Activated T-helper 9 cell treated with anti-CD3 and anti-CD28 coated beads, Interleukin-2, amount 50 U/mL, for 16 hours (primary cell): Measurements from ENCODE around the gene PRKAG1.

ENCODE experiments used
- DNase-seq: peaks from one replicate; pipeline ENCODE4 v3.0.0-alpha.2; 2020; ENCODE audit warnings: low read depth

The PRKAG1 gene

DNA sequence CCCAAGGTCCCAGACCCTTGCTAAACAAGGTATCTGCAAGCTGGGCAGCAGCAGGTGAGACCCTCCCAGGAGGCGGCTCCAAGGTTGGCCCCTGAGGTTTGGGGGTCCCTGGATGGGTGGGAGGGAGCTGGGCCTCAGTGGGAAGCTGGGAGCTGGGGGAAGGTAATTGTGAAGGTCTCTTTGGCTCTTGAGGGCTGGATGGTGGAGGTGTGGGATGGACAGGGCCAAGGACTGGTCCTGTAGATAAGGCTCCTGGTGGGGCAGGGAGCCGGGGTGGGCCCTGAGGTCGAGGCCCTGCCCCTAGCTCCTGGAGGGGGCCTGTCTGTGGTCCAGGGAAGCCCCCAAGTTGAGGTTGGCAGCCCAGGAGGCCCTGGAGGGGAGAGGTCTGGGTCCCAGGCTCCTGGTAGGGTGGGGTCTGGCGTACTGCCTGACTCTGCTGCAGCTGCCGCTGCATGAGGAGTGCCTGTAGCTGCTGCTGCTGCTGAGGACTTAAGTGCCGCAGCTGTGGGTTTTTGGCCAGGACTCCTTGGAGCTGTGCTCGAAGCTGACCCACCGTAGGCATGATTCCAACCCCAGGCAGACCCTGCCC is 13.1 kb upstream of the PRKAG1 start:
- DNase-seq: no peak

DNA sequence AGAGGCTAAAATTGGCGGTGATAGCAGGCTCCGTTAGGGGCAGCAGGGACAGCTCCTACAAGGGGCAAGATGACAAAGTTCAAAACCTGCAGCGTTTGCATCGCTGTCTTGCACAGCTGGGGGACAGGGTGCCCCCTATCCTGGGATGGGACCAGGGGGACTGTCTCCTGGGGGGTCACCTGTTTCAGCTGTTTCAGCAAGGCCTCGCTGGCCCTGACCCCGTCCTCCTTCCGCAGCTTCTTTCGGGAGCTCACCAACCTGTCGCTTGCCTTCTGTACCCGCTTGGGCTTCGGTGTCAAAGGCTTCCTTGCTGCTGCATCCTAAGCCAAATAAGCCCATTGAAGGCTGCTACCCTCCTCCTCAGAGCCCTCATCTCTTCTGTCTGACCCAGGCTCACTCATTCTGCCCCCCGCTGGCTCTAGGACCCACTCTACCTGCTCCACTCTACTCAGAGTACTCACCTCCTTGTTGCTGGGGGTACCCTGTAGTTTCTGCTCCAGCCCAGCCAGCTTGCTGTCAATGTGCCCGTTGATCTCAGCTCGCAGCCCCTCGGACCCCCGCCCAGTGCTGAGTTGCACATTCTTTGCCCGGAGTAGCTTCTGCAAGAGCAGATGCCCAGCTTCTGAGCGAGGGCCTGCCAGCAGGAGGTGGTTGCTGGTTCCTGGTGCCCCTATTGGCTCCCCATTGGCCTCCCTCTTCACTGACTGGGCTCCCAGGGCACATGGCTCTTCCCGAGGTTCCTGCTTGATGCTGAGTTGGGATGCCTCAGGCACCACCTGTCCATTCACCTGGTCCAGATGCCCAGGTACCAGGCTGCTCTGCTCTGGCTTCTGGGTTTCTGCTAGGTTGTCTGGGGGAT is 12.4 kb upstream of the PRKAG1 start:
- DNase-seq: no peak

DNA sequence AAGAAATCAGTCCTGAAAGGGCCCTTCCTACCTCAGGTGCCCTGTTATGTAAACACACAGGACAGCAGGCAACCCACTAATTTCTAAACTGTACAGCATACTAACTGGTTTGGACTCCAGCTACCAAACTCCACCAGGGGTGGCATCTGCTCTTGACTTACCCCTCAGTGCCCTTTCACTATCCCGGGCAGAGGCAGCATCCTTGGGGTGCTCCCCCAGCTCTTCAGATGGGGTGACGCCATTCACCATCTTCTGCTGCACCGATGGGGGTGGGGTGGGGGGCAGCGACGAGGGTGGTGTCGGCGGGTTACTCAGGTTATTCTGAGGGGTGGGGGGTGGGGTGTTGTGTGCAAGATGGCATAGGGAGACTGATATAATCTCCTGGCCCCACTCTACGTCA is 11.5 kb upstream of the PRKAG1 start:
- no peak for DNase-seq

DNA sequence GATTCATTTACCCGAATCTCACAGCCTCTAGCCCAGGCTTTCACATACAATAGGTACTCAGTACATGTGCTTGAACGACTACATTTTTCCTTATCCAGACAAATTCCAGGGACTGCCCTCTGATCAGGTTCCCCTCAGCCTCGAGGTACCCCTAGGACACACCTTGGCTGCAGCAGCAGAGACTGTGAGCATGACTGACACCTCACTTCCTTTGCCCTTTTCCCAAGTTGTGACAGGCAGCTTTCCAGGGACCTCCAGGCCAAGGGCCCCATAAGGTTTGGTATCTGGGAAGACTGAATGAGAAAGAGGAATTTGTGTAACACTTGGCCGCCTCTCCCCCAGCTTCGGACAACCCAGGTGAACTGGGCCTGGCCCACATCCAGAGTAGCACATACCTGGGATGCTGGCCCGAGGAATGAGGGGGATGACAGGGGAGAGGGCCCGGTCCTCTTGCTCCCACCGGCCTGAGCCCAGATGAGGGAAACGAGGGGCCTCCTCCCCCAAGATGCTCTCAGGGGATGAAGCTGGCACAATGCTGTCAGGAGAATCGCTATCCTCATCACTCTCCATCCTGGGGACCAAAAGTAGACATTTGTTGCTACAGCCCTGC is 10.2 kb upstream of the PRKAG1 start:
- DNase-seq: no peak

DNA sequence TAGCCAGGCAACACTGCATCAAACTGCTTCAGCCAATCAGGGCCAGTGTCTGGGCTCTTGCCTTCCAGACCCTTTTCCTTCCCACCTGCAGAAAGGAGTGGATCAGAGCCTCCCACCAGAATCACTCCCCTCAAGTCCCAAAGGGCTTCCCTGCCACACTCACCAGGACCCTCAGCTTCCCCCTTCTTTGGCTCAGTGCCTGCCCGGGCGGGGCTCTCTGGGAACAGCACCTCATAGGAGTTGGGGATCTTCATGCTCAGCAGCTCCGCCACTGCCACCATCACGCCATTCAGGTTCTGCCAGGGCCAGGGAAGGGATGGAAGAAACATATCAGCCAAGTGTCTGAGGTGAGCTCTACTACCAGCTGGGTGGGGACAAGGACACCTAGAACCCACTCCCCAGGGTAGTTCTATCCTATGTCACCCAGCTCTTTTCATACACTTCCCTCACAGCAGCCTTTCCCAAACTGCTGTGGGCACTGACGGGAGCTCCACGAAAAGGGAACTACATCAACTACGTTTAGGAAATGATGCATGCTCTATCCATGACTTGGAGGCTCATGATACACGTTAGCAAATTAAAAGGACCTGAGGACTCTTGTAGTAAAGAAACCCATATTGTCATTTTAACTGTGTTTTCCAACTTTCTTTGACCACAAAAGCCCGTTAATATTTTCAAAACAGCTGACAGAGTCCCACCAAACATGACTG is 9.4 kb upstream of the PRKAG1 start:
- DNase-seq: no peak

DNA sequence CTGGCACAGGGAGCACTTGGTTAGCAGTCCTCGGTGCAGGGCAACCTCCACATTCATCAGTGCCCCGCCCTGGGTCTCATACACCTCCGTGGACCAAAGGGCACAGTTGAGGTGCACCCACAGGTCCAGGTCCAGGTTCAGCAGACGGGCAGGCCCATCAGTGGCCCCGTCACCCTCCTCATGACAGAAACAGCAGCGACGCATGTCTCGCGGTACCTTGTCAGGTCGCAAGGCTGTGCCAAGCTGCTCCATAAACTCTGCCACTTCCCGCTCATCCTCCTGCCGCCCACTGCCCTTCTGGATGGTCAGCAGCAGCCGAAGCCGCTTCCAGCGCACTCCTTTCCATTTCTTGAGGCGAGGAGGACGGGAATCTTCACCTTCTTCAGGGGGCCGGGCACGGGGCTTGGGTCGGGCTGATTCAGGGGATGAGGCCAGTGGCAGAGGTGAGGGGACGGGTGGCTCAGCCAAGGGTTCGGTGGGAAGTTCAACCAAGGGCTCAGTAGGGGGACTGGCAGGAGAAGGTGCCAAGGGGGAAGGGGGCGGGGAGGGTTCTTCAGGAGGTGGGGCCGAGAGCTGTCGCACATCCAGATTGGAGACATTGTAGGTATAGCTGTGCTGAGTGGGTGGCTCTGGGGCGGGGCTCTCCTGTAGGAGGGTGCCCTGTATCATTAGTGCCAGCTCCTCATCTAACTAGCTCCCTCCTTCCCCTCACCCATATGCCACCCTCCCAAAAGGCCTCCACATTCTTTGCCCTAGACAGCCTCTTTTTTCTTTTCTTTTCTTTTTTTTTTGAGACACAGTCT is 8.3 kb upstream of the PRKAG1 start:
- DNase-seq: no peak

DNA sequence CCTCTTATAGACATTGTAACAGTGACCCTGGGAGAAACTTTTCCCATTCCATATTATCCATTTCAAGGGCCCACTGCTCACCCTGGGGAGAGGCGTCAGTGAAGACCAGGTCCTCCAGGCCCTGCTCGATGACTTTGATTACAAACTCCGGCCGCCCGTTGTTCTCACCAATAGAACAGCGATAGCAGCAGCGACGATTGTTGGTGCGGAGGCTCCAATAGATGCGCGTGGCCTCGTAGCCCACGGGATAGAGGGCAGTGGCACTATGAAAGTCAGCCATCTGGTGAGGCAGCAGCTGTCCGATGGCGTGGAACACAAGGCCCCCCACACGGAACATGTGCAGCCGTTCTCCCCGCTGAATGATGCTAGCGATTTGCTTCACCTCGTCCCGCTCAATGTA is 7.5 kb upstream of the PRKAG1 start:
- DNase-seq: no peak

DNA sequence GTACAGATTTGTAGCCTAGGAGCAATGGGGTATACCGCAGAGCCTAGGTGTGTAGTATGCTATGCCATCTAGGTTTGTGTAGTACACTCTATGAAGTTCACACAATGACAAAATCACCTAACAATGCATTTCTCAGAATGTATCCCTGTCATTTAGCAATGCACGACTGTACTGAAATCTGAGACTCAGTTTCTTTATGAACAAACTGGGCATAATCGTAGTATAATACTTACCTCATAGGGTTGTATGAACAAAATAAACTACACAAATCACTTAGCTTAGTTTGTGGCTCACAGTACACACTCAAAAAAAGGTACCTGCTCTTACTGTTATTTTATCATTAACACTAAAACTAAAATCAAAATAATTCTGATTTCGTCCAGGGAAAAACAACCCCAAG is 6.9 kb upstream of the PRKAG1 start:
- DNase-seq: no peak

DNA sequence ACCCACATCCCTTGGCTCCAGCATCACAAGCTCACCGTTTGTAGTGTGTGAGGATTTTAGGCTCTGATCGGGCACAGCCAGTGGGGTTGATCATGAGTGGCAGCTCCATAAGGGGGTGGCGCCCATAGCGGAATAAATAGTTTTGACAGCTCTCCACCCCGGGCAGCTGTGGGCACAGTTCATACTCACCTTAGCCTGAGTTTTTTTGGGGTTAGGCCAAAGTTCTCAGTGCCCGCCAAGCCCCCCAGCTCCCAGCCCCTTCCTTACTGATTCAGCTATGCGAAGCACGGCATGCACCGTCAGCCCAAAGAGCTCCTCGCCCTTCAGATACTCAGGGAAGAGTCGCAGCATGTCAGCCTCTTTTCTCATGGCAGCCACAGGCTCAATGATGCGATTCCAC is 6.0 kb upstream of the PRKAG1 start:
- DNase-seq: no peak

DNA sequence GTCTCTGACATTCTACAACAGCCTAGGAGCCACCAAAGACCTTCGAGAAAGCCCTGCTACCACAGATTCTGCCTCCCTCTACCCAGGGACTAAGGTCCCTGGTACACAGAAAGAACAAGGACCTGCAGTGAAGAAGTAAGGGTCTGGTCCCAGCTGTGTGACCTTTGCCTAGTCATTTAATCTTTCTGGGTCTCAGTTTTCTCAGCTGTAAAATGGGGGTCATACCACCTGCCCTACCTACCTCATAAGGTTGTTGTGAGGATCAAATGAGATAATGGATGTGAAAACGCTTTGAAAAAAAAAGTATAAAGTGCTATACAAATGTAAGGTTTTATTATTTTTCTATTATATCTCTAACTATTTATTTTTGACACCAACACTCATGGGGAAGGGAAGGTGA is 5.2 kb upstream of the PRKAG1 start:
- no peak for DNase-seq

DNA sequence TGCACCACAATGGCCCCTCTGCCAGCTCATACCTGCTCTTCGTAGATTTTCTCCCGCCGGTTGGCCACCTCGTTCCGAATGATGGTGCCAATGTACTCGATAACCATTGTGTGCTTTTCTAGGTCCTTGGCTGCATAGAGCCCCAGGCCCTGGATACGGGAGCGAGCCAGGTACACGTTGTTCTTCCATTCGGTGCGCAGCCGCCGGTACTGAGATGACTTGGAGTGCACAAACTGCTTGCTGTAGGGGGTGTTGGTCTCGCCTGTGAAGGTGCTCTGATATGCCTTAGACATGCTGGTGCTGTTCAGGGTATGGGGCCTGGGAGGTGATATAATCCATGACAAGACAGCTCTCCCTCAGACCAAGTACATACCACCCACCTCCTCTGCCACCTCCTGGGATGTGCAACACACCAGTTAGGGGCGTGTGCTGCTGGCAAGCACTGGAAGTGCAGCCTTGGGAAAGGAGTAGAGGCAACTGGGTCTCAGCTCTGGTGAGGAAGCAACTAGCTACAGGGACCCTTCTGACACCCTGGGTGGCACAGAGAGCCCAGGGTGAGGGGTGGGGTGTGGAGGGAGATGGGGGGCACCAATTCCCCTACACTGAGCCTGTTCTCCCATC is 4.1 kb upstream of the PRKAG1 start:
- no peak for DNase-seq

DNA sequence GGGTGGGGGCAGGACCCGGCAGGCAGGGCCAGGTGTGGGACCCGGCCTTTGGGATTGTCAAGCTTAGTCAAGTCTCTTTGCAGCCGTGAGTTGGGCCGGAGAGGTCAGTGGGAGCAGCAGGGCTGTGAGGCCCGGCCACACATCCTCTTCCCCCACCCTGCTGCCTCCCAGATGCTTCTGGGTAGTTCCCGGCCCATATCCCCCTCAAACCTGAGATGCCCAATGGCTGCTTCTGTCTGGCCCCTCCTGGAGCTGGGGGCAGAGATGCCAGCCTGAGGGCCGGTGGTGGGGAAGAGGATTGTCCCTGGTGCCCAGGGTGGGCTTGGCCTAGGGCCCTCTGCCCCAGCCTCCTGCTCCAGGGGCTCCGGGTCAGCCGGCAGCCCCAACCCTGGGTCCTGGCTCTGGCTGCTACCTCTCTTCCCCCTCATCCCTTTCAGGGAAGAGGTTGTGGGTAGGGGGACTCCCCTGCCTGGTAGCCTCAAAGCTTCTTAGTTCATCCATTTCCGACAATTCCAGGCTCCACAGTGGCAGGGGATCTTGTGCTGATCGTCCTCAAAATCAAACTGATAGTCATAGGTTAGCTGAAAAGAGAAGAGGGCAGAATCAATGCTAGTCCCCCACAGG is 2.8 kb upstream of the PRKAG1 start:
- no peak for DNase-seq

DNA sequence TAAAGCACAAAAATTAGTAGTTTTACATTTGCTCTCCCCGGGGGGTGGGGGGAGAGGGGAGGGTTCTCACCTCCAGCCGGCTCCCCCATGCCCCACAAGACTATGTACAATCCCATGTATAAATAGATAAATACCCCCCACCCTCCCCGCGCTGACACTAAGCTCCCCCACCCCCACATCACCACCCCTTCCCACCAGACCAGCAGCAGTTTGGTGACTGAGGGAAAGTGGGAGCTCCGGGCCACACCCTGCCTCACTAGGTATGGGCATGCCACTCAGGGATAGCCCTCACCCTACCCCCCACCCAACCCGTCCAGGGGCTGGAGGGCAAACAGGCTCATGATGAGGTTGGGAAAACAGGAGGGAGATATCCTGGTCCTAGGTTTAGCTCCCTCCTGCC is 1.9 kb upstream of the PRKAG1 start:
- no peak for DNase-seq

DNA sequence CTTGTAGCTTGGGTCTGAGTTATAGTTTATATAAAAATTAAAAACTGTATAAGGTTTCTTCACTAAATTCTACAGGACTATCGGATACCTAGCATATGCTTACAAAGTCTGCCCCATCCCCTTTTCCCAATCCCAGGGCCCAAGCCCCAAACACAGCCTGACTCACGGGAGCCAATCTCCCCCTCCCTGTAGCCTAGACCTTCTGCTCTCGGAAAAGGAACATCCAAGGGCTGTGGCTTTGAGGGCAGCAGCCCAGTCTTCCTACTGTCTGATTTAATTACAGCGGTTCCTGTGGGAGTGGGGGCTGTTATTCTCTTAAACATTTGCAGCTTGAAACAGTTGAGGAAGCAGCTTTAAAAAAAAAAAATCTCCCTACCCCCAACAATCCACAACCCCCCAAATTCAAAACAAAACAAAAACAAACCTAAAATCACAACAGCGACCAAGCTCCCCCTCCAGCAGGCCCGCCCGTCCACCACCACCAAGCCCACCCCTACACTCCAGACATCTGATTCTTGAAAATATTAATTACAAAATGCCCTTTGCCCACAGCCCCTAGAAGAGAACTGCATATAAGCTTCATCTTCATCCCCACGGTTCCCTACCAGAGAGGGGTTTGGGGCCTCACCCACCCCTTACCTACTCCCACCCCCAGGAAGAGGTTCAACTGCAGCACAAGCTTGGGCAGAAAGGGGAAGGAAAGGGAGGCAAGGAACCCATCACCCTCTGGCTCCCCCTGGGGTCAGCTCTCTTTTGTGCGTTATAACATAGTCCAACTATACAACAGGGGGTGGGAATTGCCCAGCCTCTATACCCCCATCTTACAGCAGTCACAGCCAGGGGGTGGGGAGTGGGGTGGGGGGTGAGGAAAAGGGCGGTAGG is 1.1 kb upstream of the PRKAG1 start:
- DNase-seq: no peak

DNA sequence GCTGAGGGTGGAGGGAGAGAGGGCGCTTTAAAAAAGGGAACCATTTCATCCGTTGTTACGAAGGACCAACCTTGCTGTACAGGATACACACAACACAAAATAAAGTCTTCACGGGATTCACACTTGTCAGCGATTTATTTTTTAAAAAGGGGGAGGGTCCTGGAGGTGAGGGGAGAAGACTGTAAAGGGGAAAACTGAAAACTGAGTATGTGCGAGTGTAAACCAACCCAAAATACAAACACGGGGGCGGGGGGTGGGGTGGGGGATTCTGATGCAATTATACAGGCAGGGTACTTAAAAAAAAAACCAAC is 499 bp upstream of the PRKAG1 start:
- DNase-seq: no peak

DNA sequence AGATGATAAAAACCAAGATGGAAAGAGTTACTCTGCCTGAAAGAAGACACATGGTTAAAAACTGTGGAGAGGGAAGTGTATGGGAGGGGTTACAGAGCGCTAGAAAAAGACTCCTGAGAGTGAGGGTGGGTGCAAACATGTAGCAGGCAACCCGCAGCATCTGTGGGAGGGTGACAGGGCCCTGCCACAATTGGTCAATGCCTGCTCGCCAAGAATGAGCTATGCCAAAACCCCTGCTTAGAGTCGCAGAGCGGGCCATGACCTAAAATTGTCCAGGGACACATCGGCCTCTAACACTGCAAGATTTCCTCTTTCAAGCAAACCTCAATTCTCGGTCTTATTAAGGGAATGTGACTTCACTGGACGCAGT is 700 bp downstream of the PRKAG1 start:
- DNase-seq: no peak

DNA sequence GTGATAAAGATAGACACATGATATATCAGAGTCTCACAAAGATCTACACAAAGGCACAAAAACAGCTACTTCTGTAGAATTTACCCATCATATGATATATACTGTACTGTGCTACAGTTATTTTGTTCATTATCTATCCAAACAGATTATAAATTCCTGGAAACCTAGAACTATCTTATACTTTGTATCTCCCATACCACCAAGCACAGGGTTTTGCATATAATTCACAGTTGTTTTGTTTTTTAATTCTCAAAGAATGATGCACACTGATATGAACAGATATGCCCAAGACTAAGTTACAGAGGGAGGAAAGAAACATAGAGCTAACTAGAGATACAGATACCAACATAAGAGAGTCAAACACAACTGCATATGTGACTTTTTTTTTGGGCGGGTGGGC is 3.4 kb downstream of the PRKAG1 start:
- DNase-seq: no peak

DNA sequence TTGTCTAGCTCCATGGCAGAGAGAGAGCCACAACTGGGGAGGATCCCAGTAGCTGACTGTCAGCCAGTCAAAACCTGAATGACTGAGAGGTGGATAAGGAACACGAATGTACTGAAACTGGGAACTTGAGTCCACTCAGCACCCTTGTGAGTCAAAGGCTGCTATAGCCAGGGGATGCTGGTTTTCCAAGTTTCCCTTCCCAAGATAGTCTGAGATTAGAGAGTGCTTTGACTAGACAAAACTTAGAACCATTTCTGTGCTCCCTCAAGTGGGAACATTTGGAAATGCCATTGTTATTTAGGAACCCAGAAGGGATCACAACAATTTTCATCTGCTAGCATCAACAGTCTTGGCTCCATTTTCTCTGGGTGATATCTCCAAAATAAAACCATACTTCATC is 4.0 kb downstream of the PRKAG1 start:
- DNase-seq: no peak

DNA sequence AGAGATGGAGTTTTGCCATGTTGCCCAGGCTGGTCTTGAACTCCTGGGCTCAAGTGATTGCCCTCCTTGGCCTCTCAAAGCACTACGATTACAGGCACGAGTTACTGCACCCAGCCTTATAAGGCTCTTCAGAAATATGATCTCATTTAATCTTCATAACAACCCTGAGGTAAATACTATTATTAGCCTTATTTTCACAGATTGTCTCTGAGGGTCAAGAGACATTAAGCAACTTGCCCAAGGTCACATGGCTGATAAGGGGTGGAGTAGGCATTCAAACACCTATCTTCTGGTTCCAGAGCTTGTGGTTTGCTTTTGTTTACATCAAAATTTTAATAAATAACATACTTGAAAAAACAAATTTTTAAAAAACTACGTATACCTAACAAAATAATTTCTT is 5.1 kb downstream of the PRKAG1 start:
- no peak for DNase-seq

DNA sequence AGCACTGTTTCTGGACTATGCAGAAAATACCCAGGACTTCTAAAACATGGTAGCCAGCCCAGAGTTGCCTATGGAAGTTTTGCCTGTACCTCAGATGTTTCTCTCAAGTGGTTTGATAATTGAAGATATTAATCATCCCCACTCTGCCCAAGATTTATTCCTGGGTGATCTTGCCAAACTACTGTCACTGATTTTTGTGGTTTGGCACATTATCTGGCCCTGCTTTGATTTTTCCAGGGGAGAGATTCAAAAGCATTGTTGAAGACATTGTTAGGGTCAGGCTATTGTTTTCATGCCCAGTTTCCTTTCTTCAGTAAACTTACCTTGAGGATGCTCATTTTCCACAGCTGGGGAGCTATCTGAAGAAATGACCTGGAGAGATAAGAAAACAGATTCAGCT is 5.8 kb downstream of the PRKAG1 start:
- DNase-seq: no peak
